Stimulated activated CD4-positive, alpha-beta T cell treated with anti-CD3 and anti-CD28 coated beads, Interleukin-2, amount 100 ng/mL, for 24 hours (primary cell): ENCODE data around the gene BSPRY.
A peak's percentile ranks its signal among the peaks of the same experiment; 100 is the strongest.
"Not testable (repeated sequence)": the region's sequence is repeated elsewhere in the genome, so short reads cannot be mapped to it uniquely, and the experiment has no call there.

ENCODE experiments used
- DNase-seq, 2 donors: peaks; one replicate each; pipeline ENCODE4 v3.0.0-alpha.2; 2020

BSPRY gene

GRCh38 chr9:113341712-113342410, 7.5 kb upstream of the BSPRY start:
- no peak for DNase-seq

DNA sequence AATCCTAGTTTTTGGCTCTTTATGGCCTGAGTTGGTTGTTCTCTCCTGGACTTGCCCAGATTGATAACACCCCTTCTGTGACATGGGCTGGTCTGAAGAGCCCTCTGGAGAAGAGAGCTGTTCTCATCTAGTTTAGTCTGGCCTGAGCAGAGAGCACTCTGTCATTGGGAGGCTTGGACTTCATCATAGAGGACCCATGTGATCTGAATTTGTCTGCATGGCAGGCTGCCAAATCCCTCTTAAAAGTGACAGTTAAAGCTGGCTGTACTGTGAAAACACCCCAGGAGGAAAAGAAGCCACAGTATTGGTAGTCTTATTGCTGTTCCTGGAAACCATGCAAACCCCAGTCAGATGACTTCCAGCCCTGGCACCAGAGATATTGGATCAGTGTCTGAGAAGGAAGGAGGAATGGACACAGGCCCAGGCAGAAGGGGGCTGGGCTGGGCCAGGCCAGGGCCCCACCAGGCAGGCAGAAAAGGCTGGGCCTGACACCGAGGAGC, 5.6 kb upstream of the BSPRY start:
- DNase-seq, result no peak

DNA sequence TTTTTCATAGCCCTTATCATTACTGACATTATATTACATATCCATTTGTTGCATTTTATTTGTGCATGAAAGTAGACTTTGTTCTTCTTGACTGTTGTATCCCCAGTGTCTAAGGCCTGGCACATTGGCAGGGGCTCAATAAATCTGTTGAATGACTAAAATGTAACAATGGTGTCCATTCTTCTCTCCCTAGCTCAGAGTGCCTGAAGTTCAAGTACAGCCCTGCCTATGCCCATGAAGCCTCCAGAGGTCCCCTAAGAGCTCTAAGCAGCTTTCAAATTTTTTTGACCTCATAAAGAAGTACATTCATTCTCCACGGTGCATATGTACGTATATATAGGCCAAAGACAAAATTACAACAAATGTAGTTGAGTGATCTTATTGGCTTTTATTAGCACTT, 4.2 kb upstream of the BSPRY start:
- no peak for DNase-seq

- DNase-seq, result no peak
Measured at GRCh38 chr9:113345671-113346070, 3.7 kb upstream of the BSPRY start.

DNA sequence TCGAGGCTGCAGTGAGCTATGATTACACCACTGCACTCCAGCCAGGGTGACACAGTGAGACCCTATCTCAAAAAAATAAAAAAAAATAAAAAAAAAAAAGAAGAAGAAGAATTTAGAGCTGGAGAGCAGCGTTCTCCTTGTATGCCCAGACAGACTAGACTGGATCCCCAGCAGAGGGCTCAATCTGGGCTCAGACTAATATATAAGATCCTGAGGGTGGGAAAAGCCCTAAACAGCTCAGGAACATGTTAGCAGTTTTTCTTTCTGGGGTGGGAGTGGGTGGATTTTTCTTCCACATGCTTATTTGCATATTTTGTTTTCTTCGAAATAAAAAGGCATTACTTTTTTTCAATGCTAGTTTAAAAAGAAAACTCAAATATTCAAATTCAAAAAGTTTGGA, 904 bp upstream of the BSPRY start:
- DNase-seq, result no peak

DNA sequence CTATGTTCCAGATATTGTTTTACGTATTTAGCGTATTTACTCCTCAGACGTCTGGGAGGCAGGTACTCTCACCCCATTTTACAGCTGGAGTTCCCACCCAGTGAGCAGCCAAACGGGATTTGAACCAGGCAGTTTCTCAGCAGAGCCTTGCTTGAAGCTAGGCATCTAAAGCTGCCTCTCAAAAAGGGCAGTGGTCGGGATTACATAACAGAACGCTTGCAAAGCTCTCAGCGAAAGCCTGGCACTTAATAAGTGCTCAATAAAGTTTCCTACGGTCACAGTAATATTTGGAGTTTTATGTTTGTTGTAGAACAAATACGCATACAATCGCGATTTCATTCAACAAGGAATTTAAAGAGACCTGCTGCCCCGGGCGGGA, 286 bp upstream of the BSPRY start:
- DNase-seq, result no peak

- DNase-seq, result peak in 1 of 2 donors; percentile 33
Measured at GRCh38 chr9:113350107-113350661, 843 bp downstream of the BSPRY start.

GRCh38 chr9:113350937-113351336, 1.6 kb downstream of the BSPRY start:
- peak in 1 of 2 donors; percentile 48 for DNase-seq

- no peak for DNase-seq
Measured at GRCh38 chr9:113352006-113352405, 2.7 kb downstream of the BSPRY start.

DNA sequence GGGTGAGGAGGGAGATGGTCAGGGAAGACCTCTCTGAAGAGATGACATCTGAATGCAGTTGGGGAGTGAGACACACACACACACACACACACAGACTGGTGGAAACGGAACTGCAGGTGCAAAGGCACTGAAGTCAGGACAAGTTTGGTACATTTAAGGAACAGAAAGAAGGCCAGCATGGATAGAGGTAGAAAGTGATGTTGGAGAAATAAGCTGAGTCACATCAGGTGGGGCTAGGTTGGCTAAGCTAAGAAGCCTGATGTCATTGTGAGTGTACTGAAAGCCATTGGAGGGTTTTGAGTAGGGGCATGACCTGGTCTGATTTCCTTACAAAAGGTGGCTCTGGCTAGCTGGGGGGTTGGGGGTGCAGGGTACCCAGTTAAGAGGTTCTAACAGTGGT, 3.1 kb downstream of the BSPRY start:
- DNase-seq, result no peak

- no peak for DNase-seq
Measured at GRCh38 chr9:113355040-113355596, 5.8 kb downstream of the BSPRY start.

- DNase-seq, result no peak
Measured at GRCh38 chr9:113356686-113357292, 7.4 kb downstream of the BSPRY start.

DNA sequence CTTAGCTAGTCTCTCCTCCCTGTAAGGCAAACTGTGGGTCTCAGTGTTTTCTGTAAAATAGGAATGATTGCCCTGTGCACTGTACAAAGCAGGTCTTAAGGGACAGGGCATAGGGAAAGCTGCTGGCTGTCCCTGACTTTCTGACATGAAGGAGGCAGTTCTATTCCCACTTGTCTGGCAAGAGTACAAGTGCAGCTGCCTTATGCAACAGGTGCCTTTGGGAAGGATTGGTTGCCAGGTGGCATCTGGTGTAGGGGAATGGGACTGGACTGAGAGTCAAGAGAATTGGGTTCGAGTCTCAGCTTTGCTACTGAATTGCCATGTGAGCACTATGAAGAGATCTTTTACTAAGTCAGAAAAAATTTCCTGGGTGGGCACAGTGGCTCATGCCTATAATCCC, 10.0 kb downstream of the BSPRY start:
- no peak for DNase-seq

GRCh38 chr9:113360242-113360842, 11.0 kb downstream of the BSPRY start:
- no peak for DNase-seq

- peak in 1 of 2 donors; percentile 27 for DNase-seq
Measured at GRCh38 chr9:113361304-113362018, 12.1 kb downstream of the BSPRY start.

- DNase-seq, result no peak
Measured at GRCh38 chr9:113363336-113363735, 14.0 kb downstream of the BSPRY start.

- DNase-seq, result no peak
Measured at GRCh38 chr9:113364951-113365350, 15.6 kb downstream of the BSPRY start.

DNA sequence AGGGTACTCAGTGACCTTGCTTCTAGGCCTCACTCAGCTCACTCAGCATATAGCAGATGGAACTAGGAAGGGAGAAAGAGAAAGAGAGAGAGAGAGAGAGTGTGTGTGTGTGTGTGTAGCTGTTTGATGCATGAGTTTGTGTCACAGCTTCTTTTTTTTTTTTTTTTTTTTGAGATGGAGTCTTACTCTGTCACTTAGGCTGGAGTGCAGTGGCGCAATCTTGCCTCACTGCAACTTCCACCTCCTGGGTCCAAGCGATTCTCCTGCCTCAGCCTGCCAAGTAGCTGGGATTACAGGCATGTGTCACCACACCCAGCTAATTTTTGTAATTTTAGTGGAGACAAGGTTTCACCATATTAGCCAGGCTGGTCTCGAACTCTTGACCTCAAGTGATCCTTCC, 16.3 kb downstream of the BSPRY start:
- DNase-seq, result not testable (repeated sequence)

DNA sequence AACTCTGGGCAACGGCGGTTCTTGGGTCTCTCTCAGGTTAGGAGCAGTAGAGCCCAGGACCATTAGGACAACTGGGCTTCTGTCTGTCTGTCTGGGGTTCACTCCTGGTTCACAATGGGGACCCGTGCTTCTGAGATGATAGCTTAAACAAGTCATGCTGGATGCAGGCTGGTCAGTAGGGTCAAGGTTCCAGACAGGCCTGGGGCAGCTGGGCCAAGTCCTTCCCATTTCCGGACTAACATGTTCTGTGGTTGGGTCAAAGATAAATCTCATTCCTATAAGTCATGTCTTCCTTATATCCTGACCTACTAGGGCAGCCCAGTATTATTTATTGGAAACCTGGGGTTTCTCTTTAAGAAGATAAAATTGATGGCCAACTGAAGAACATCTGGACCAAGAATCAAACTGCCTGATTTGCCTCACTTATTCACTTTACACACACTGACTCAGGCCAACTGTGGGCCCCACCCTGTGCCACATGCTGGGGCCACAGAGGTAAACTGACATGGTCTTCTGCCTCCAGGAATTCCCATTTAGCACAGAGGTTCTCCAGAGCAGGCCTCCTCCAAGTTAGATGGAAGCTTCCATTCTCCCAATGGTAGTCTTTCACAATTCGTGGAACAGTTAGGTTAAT, 19.1 kb downstream of the BSPRY start:
- DNase-seq, result no peak

GRCh38 chr9:113368982-113369854, 19.9 kb downstream of the BSPRY start:
- no peak for DNase-seq

DNA sequence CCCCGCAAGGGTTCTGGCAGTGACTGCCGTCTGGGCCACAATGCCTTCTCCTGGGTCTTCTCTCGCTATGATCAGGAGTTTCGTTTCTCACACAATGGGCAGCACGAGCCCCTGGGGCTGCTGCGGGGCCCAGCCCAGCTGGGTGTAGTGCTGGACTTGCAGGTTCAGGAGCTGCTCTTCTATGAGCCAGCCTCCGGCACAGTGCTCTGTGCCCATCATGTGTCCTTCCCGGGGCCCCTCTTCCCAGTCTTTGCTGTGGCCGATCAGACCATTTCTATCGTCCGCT, 20.5 kb downstream of the BSPRY start:
- DNase-seq, result no peak
